Umbilical cord (tissue), 2 donors: ENCODE data around the gene BCR. TPM values are rescaled to one million over a fixed set of nuclear protein-coding genes. Genes with fewer than 3 reads are reported as not detected.

Source experiments
- DNase-seq: peaks from one replicate; pipeline ENCODE4 v3.0.0-alpha.2; 2015; ENCODE audit warnings: low spot score
- total RNA-seq: library from RNA; depleted of rRNA; stranded (reverse); fragments of >200 nt; gene quantifications from one replicate; pipeline ENCODE4 v1.2.3, GENCODE V29; 2014; ENCODE audit warnings: low replicate concordance; ENCODE audit not compliant: insufficient read depth

Gene BCR
- total RNA-seq, 1 donor from 2014 or later = 27.0 TPM

DNA sequence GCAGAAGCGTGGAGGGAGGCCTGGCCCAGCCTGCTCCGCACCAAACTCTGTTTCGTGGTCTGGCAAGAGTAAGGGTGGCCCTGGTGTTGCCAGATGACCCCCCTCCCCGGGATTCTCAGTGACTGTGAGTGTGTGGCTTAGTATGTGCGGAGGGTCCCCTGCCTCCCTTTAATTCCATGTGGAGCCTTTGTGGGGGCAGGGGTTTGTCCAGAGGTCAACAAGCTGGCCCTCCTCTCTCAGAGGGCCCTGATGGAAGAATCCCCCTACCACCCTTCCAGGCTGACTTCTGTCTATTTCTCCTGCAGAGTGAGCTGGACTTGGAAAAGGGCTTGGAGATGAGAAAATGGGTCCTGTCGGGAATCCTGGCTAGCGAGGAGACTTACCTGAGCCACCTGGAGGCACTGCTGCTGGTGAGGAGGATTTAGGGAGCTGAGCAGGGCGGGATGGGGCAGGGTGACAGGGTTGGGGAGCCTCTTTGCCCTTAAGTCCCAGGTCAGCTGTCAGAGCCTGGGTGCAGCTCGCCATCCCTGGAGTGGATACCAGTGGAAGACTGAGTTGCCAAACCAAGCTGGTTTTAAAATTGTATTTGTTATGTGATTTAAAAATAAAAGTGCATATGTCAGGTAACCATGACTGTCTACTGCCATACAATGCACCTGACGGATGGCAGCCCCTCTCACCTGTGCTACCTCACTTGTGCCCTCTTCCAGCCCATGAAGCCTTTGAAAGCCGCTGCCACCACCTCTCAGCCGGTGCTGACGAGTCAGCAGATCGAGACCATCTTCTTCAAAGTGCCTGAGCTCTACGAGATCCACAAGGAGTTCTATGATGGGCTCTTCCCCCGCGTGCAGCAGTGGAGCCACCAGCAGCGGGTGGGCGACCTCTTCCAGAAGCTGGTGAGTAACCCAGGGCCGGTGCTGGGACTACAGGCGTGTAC is 80.6 kb downstream of the BCR start:
- DNase-seq = no peak

DNA sequence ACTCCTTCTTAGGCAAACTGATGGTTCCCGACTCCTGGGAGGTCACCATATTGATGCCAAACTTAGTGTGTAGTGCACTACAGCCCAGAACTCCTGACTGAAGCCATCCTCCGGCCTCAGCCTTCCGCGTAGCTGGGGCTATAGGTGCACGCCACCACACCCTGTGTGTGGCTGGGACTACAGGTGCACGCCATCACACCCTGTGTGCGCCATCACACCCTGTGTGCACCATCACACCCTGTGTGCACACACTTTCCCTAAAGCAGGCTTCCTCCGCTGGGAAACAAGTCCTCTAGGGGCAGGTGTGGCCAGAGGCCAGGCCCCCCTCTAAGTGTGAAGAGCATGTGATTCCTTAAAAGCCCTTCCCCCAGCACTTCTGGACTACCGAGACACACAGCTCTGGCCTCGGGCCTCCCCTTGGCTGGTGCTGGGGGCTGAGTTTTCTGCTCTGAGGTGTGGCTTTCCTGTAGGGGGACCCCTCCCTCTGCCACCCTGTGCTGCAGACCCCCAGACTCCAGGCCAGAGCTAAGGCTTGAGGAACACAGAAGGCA is 81.7 kb downstream of the BCR start:
- DNase-seq = no peak

DNA sequence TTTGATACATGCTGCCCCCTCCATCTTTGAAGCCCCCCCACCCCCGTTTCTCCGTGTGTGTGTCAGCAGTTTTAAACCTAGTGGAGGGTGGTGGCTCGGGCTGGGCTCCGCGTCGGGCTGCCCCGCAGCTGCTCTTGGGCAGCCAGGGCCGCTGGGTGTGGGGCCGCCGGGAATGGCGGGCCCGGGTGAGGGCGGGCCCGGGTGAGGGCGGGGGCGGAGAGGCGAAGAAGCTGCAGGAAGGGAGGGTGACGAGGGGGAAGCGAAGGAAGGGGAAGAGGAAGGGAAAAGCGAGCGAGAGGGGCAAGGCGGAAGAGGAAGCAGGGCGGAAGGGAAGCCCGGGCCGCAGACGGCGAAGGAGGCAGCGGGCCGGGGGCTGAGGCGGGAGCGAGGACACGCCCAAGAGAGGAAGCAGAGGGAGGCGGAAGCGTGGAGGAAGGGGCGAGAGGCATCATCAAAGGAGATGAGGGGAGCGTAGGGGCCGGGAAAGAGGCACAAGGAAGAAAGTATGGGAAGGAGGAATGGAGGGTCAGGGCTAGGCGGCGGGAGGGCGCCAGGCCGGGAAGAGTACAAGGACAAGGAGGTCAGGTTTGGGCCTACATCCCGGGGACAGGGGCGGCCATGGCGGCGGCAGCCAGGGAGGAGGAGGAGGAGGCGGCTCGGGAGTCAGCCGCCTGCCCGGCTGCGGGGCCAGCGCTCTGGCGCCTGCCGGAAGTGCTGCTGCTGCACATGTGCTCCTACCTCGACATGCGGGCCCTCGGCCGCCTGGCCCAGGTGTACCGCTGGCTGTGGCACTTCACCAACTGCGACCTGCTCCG is 82.4 kb downstream of the BCR start:
- peak; percentile 52 for DNase-seq

DNA sequence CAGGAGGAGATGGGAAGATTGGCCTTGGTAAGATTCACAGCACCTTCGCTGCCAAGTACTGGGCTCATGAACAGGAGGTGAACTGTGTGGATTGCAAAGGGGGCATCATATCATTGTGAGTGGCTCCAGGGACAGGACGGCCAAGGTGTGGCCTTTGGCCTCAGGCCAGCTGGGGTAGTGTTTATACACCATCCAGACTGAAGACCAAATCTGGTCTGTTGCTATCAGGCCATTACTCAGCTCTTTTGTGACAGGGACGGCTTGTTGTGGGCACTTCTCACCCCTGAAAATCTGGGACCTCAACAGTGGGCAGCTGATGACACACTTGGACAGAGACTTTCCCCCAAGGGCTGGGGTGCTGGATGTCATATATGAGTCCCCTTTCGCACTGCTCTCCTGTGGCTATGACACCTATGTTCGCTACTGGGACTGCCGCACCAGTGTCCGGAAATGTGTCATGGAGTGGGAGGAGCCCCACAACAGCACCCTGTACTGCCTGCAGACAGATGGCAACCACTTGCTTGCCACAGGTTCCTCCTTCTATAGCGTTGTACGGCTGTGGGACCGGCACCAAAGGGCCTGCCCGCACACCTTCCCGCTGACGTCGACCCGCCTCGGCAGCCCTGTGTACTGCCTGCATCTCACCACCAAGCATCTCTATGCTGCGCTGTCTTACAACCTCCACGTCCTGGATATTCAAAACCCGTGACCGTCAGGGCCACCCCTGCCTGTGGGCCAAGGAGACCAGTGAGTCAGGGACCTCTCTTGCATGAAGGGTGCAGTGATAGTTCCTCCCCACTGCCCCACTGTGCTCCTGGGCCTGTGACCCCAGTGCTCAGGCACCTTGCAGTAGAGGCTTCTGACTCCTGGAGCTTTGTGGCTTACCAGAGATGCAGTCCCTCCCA is 83.6 kb downstream of the BCR start:
- DNase-seq = no peak

DNA sequence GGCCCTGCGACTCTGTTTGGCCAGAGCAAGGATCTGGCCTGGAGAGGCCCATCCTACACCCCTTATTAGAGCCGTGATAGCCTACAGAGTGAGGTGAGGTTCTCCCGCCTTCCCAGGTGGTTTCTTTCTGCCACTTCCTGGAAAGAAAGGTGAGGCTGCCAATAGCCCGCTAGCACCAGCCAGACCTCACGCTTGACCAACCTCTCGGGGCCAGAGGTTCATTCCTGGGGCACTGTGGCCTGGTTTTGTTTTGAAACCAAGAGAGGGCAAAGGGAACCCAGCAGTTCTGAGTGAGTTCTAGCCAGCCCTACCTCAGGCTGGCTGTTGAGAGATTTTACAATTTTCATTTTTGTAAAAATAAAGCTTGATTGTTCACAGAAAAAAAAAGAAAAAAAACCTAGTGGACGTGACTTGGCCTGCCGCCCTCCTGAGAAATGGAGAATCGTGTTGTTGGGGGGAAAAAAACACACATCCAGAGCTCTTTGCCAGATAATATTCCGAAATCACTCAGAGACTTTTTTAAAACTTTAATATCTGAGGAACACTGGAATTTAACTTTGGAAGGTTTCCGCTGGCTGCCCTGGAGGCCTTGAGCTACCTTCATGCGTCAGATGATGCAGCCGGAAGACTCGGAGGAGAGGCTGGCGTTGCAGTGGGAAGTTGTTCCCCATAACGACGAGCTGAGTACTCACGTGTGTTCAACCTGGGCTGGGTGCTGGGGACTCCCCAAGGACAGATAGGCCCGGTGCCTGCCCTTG is 84.5 kb downstream of the BCR start:
- no peak for DNase-seq

DNA sequence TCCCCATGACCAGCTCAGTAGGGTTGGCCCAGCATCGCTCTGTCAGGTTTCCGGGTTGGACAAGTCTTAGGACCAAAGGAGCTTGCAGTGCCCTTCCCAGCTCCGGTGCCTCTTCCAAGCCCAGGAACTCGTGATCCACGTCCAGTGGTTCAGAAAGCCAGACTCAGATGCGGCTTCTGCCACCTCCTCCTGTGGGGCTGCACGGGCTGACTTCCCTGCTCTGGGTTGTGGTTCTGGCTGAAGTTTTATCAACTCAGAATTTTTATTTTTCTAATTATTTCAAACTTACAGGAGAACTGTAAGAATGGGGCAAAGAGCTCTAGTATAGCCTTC is 85.0 kb downstream of the BCR start:
- DNase-seq = no peak

DNA sequence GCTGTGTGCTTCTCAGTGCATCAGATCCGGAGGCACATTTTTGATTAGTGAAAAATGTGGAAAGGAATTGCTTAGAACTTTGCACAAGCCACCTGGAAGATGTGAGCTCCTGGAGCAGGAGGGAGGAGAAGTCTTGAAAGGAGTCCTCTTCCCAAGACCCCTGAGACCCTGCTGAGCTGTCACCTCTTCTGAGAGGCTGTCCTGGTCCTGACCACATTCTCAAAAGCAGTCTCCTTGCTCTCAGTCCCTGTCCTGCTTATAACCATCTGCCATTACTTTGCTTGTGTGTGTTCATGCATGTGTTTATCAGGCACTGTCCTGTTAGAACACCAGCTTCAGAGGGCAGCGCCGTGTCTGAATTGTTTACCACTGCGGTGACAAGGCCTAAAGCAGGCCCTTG is 86.5 kb downstream of the BCR start:
- DNase-seq = no peak

DNA sequence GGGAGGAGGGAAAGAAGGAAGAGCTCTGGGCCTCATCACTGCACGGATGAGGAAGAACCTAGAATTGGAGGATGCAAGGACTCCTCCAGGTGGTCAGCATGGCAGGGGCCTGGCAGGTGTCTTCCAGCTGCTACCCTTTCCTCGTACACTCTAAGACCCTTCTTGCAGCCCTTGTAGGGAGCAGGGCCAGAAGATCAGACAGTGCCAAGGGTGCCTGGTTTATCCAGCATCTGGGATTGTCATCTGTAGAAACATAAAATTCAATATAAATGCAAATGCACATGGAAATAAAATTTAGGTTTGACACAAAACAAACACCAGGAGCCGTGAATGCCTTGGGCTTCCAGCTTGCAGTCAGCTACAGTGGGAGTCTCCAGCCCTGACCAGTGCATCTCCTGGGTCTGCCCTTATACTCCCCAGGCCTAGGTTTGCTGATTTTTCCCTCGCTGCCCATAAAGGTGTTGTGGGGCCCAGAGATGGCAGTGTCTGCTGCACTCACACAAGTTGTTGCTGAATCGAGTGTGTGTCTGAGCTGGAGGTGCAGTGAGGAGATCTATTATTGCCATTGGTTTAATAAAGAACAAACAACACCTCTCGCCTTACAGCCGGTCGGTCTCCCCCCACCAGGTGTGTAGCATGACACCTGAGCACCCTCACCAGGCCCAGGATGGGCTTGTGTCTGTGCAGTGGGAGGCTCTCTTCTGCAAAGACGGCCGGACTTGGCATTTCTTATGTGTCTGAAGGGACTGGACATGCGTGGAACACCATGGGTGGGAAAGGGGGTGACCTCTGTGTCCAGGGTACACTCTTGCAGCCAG is 87.1 kb downstream of the BCR start:
- no peak for DNase-seq

DNA sequence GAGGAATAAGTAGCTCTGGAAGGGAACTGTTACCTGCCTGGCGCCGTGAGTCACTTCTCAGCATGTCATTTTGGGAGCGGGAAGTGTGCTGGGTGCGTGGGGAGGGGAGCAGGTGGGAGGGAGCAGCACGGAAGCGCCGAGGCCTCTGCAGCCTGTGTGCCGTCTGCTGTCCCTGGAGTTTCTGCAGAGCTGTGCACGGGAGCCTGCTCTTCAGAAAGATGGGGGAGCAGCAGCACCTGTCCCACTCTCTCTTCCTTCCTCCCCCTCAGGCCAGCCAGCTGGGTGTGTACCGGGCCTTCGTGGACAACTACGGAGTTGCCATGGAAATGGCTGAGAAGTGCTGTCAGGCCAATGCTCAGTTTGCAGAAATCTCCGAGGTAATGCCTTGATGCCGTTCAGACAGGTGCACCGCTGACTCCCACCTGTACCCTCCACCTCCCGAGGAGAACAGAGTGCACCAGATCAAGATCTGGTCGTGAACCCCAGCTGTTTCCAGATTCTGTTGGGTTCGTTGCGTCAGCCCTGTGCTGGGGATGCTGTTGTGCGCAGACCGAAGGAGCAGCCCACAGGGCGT is 87.9 kb downstream of the BCR start:
- DNase-seq = no peak

DNA sequence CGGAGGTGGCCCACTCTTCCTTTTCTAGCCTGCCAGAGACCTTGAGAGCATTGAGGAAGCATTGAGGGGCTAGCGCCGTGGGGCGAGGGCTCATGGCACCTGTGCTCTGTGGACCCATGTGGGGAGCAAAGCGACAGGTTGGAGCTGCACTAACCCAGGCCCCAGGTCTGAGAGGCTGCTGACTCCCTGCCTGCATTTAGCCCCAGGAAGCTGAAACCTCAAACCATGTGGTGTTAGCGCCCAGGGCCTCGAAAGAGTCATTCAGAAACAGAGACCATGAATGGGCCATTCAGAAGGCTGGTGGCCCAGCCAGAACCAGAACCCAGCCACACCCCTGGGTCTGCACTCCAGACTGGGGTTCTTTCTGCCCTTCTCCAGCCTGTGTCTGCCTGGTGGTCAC is 88.6 kb downstream of the BCR start:
- no peak for DNase-seq

DNA sequence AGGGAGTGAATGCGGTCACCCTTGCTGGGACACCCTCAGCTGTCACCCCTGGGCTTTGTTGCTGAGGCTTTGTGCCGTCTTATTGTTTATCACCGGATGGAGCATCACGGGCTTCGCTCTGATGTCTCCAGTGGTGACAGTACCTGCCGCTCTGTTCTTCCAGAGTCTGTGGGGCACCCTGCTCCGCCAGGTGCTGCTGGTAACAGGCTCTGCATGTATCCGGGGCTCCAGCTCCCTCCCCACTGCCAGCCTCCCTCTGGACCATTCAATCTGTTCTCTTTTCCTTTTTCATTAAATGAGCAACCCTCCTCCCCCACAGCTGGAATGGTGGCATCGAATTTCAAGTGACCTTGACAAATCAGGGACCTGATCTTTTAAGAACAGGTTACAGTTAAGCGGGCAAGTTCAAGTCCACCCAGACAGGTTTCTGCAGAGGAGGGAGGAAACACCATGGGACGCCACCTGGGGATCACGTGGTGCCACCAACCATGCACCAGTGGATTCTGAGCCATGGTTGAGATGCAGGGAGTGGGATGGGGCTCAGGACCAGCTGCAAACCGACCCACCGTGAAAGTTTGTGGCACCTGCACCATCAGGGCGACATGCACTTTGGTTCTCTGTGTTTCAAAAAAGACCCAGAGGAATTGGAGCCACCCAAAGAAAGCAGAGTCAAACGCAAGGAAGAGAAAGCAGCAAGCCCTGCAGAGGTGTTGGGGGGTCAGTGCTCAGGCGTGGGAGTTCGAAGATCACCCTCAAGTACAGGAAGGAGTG is 89.3 kb downstream of the BCR start:
- DNase-seq = no peak

DNA sequence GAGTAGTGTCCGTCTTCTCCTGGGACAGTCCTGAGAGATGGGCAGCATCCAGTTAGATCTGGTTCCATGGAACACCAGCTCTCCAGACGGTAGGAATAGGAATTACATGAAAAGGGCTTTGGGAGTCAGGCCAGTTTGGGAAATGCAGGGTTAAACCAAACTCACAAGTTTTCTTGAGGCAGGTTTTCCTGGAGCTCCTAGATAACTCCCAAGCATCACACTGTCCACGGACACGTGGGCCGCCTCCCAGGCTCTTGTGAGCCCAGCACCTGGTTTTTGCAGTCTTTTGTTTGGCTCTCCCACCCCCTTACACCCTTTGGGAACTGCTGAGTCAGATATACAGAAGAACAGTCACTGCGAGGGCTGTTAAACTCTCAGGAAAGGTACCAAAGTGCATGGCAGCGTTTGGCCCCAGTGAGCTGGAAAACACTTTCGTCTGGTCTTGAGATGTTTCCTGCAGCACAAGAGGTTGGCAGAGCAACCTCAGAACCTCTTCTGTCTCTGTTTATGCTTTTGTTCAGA is 90.0 kb downstream of the BCR start:
- no peak for DNase-seq

DNA sequence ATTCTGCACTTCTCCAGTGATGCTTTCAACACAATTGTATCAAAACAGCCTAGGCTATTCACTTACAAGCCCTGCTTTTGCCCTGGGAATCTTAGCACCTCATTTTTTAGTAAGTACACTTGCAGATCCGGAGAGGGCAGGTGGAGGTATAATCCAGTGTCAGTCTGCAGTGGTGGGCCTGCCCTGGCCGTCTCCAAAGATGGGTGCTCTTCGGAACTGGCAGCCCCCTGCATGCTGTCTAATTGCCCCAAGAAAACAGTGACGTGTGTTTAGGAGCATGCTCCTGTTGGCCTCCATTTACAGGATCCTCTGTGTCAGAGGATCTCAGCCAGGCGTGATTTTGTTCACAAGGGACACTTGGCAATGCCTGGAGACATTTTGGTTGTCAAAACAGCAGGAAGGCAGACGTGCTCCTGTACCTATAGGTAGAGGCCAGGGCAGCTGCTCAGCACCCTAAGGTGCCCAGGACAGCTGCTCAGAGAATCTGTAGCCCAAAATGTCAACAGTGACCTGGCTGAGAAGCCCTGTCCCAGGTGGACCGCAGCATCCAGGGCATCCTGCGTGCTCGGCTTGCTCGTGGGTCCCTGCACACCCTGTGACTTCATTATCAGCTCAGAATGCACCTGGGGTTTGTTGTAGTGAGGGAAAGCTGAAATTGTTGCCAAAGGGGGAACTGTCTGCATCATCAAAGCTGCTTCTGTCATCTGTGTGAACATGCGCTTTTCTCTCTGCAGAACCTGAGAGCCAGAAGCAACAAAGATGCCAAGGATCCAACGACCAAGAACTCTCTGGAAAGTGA is 90.7 kb downstream of the BCR start:
- DNase-seq = no peak

DNA sequence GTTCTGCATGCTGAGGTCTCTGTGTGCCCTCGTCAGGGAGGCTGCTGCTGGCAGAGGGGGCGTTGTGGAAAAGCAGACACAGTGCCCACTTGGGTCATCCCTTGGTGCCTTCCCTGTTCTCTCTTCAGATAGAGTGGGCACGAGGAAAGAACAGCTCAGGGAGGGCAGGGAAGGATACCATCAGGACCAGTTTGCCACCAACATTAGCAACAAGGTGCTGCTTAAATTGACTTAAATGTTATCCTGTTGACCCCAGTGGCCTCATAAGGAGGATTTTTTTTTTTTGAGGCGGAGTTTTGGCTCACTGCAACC is 91.2 kb downstream of the BCR start:
- no peak for DNase-seq

DNA sequence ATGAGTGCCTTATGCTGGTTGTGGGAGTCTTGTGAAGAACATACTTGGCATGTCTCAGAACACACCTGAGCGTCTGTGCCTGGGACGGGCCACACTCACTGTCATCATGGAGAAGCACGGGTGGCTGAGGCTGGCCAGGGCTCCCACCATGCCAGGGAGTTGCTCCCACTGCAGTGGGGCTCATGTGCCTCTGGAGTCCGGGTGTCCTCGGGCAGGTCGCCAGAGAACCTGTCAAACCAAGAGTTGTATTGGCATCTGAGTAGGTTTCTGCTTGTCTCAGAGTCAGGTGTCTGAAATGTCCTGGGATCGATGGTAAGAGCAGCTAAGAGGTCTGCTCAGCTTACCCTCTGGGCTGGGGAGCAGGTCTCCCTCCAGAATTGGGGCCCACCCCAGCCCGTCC is 92.1 kb downstream of the BCR start:
- no peak for DNase-seq

DNA sequence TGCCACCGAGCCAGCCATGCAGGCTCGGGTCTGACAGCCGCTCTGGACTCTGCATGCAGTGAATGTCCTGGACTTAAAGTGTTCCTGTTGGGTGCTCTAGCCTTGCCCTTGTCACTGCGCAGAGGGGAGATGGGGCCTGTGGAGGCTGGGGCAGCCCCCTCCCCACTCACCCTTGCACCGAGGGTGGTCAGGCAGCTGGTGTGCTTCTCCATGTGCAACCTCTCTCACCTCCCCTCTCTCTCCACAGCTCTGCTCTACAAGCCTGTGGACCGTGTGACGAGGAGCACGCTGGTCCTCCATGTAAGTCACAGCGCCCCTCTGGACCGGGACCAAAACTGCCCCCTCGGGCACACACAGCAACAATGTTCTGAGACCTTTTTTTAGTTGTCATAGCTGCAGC is 92.5 kb downstream of the BCR start:
- DNase-seq = no peak

DNA sequence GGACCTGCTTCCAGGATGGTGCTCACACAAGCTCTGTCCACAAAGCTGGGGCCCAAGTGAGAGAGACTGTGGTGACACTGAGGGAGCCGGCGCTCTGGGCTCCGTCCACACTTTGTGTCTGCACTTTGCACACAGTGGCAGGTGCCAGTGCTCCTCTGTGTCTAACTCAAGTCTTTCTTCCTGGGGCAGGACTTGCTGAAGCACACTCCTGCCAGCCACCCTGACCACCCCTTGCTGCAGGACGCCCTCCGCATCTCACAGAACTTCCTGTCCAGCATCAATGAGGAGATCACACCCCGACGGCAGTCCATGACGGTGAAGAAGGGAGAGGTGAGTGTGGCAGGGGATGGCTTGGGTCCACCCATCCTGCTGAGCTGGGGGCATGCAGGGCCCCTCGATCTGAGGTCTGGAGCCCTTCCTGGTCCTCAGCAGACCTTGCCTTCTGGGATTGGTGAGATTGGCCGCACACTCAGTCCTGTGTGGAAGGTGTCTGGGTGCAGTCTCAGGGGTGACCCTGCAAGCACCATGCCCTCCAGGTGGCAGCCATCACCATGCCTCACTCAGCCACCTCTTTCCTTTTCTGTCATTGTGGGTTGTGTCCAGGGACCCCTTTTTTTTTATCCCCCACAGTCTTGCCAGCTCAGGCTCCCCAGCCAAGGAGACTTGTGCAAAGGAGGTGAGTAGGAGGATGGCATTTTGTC is 93.3 kb downstream of the BCR start:
- no peak for DNase-seq
